ENCODE data around the gene IGF2R. TPM values are rescaled to one million over a fixed set of nuclear protein-coding genes. Genes with fewer than 3 reads are reported as not detected.
"Not testable (repeated sequence)": the region's sequence is repeated elsewhere in the genome, so short reads cannot be mapped to it uniquely, and the experiment has no call there.

Gene IGF2R
- total and polyA plus RNA-seq, 8 donors, result 11.0 to 54.0 (median 34.7) TPM

DNA sequence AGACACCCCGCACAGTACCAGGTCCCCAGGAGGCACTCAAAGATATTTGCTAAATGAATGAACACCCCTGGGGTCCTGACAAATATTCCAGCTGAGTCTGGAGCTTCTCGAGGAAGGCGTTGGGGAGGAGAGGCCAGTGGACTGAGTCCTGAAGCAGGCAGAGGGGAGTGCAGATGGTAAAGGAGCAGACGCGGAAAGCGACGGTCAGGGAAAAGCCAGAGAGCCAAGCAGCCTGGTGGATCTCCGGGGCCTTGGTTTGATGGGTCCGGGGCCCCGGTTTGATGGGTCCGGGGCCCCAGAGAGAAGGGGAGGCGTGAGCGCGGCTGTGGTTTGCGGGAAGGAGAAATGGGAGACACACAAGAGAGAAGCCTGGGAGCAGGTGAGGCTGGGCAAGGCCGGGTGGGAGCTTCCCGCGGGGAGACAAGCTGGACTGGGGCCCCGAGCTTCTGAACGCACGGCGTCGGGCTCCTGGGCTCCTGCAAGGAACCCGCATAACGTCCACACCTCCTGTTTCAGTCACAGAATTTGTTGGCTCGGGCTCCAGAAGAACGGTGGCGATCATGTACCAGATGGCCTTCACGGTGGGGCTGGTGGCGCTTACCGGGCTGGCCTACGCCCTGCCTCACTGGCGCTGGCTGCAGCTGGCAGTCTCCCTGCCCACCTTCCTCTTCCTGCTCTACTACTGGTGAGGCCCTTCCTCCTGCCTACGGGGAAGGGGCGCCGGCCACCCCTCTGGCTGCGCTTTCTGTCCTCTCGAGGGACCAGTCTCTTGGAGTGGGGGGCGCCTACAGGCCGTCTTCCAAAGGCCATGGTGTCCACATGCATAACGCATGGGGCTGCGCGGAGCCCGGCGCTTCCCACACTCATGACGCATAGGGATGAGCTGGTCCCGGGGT lies 164.8 kb downstream of the IGF2R start:
- Histone ChIP-seq H3K4me3 (no peak overlapping the region), H3K4me1 (peaks cover 0 to 10% (median 3%) of the 10 kb centered on the region in 3 donors), H3K27ac (no peak overlapping the region), H3K36me3 (no peaks in the 10 kb centered on the region), H3K9me3 (no peaks in the 10 kb centered on the region), H3K27me3 (no peaks in the 10 kb centered on the region)
- no peak for FAIRE-seq
- 94 to 95% methylated on average over 47 of the region's 47 CpGs for WGBS, 2 donors
- ATAC-seq, result no peak
- TF ChIP-seq, protein P1, sequence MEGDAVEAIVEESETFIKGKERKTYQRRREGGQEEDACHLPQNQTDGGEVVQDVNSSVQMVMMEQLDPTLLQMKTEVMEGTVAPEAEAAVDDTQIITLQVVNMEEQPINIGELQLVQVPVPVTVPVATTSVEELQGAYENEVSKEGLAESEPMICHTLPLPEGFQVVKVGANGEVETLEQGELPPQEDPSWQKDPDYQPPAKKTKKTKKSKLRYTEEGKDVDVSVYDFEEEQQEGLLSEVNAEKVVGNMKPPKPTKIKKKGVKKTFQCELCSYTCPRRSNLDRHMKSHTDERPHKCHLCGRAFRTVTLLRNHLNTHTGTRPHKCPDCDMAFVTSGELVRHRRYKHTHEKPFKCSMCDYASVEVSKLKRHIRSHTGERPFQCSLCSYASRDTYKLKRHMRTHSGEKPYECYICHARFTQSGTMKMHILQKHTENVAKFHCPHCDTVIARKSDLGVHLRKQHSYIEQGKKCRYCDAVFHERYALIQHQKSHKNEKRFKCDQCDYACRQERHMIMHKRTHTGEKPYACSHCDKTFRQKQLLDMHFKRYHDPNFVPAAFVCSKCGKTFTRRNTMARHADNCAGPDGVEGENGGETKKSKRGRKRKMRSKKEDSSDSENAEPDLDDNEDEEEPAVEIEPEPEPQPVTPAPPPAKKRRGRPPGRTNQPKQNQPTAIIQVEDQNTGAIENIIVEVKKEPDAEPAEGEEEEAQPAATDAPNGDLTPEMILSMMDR (IDR thresholded peaks at IDR 0.05), result no peak
- intact Hi-C loops (cut with DNase I), result loop anchor here in 1 of 3 donors (5.0 kb wide), 1 partner anchor 324 kb away; no protein-coding TSS in a partner anchor
- no peak for DNase-seq

DNA sequence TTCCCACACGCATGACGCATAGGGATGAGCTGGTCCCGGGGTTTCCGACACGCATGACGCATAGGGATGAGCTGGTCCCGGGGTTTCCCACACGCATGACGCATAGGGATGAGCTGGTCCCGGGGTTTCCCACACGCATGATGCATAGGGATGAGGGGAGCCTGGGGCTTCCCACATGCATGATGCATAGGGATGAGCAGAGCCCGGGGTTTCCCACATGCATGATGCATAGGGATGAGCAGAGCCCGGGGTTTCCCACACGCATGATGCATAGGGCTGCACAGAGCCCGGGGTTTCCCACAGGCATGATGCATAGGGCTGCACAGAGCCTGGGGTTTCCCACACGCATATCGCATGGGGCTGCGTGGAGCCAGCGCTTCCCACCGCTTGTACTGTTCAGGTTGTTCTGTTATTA lies 165.5 kb downstream of the IGF2R start:
- 92 to 93% methylated on average over 20 of the region's 20 CpGs for WGBS, 2 donors
- H3K4me1 ChIP-seq, result peaks cover 0 to 11% (median 3%) of the 10 kb centered on the region in 3 donors
- not testable (repeated sequence) for H3K27ac ChIP-seq, H3K9me3 ChIP-seq, ATAC-seq, H3K27me3 ChIP-seq, H3K4me3 ChIP-seq, FAIRE-seq, DNase-seq, H3K36me3 ChIP-seq
- intact Hi-C loops (cut with DNase I), result loop anchor here in 1 of 3 donors (5.0 kb wide), 1 partner anchor 323 kb away; no protein-coding TSS in a partner anchor

- intact Hi-C loops (cut with DNase I), result loop anchor here in 1 of 3 donors (5.0 kb wide), 1 partner anchor 322 kb away; no protein-coding TSS in a partner anchor
- FAIRE-seq, result no peak
Measured at GRCh38 chr6:160134779-160135547, 166.1 kb downstream of the IGF2R start.

DNA sequence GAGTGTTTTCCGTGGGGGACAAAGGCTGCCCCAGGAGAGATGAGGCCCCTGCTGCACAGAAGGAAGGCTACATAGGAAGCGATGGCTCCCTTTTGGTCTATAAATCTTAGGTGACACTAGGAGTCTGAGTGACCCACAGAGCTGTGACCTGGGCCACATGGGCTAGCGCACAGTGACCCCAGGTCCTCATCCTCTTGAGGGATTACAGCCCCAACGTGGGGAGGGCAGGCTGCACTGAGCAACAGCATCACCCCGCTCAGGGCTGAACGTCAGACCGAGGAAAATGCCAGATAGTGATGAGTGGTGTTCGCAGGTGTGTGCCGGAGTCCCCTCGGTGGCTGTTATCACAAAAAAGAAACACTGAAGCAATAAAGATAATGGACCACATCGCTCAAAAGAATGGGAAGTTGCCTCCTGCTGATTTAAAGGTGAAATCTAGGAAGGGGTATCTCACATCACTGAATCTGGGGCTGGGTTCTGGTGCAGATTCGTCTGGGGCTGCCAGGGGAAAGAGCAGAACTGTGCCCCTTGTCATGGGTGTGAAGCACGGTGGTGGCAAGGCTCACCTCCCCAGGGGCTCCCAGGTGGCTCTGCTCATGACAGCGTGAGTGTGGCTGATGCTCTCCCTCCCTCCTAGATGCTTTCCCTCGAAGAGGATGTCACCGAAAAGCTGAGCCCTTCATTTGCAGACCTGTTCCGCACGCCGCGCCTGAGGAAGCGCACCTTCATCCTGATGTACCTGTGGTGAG lies 167.2 kb downstream of the IGF2R start:
- H3K9me3 ChIP-seq, result no peaks in the 10 kb centered on the region
- H3K4me3 ChIP-seq, result no peak overlapping the region
- no peak for ATAC-seq
- no peak for FAIRE-seq
- no peaks in the 10 kb centered on the region for H3K27me3 ChIP-seq
- H3K36me3 ChIP-seq, result no peaks in the 10 kb centered on the region
- no peak overlapping the region for H3K27ac ChIP-seq
- TF ChIP-seq, protein P1 (IDR thresholded peaks at IDR 0.05), result no peak
- intact Hi-C loops (cut with DNase I), result no loop called here
- DNase-seq, result no peak
- peaks cover 0 to 11% (median 3%) of the 10 kb centered on the region in 3 donors for H3K4me1 ChIP-seq
- WGBS, 2 donors, result 79 to 85% methylated on average over 21 of the region's 21 CpGs

More at GRCh38 chr6:160134779-160135547, 166.1 kb downstream of the IGF2R start:
- Histone ChIP-seq H3K9me3 (no peaks in the 10 kb centered on the region), H3K4me3 (no peak overlapping the region), H3K36me3 (no peaks in the 10 kb centered on the region), H3K27me3 (no peaks in the 10 kb centered on the region), H3K27ac (no peak overlapping the region), H3K4me1 (peaks cover 0 to 11% (median 3%) of the 10 kb centered on the region in 3 donors)
- TF ChIP-seq, protein P1 (IDR thresholded peaks at IDR 0.05), result no peak
- no peak for DNase-seq
- 86 to 91% methylated on average over 6 of the region's 6 CpGs for WGBS, 2 donors
- no peak for ATAC-seq
